RPMI8226 (cell line): ENCODE results near the gene RNASE8.

Source experiments
- DNase-seq: peaks from one replicate; pipeline ENCODE4 v3.0.0-alpha.2; 2015

The RNASE8 gene

GRCh38 chr14:21054123-21054767, 3.4 kb upstream of the RNASE8 start:
- DNase-seq, result no peak

GRCh38 chr14:21054768-21055145, 2.9 kb upstream of the RNASE8 start:
- DNase-seq, result no peak

- no peak for DNase-seq
Observed at GRCh38 chr14:21055432-21056117, 2.0 kb upstream of the RNASE8 start.

GRCh38 chr14:21056520-21057163, 980 bp upstream of the RNASE8 start:
- no peak for DNase-seq

- no peak for DNase-seq
Observed at GRCh38 chr14:21058903-21059302, 1.3 kb downstream of the RNASE8 start.

- no peak for DNase-seq
Observed at GRCh38 chr14:21059842-21060613, 2.4 kb downstream of the RNASE8 start.

GRCh38 chr14:21060614-21061346, 3.2 kb downstream of the RNASE8 start:
- no peak for DNase-seq

GRCh38 chr14:21061347-21061668, 3.7 kb downstream of the RNASE8 start:
- no peak for DNase-seq

- no peak for DNase-seq
Observed at GRCh38 chr14:21063479-21063878, 5.9 kb downstream of the RNASE8 start.

- peak; percentile 28 for DNase-seq
Observed at GRCh38 chr14:21066882-21067502, 9.4 kb downstream of the RNASE8 start.

GRCh38 chr14:21068521-21069387, 11.1 kb downstream of the RNASE8 start:
- peak; percentile 65 for DNase-seq

- DNase-seq, result peak; percentile 11
Observed at GRCh38 chr14:21069388-21070082, 11.9 kb downstream of the RNASE8 start.

- DNase-seq, result peak; percentile 50
Observed at GRCh38 chr14:21070083-21070609, 12.5 kb downstream of the RNASE8 start, which contains the start of gene ARHGEF40. Gene ARHGEF40, plus strand, starts transcription at chr14:21070304. Its CDS starts 93 bp downstream, at chr14:21070397.

- peak; percentile 46 for DNase-seq
Observed at GRCh38 chr14:21070610-21071224, 13.1 kb downstream of the RNASE8 start.

- peak; percentile 93 for DNase-seq
Observed at GRCh38 chr14:21071225-21072030, 13.8 kb downstream of the RNASE8 start.

GRCh38 chr14:21072031-21072473, 14.4 kb downstream of the RNASE8 start:
- no peak for DNase-seq

- no peak for DNase-seq
Observed at GRCh38 chr14:21072781-21073339, 15.2 kb downstream of the RNASE8 start.

GRCh38 chr14:21073921-21074320, 16.3 kb downstream of the RNASE8 start:
- no peak for DNase-seq
